ENCODE results near the gene GOLGA6L6.
"Not testable (repeated sequence)": the region's sequence is repeated elsewhere in the genome, so short reads cannot be mapped to it uniquely, and the experiment has no call there.

Gene GOLGA6L6

GRCh38 chr15:20501512-20502222 lies 39.9 kb downstream of the GOLGA6L6 start:
- not testable (repeated sequence) for H3K4me1 ChIP-seq (ENCODE audit: control insufficient read depth, low read depth, low read length); H3K79me2 ChIP-seq (ENCODE audit: control insufficient read depth, insufficient read depth, low read length); H4K5ac ChIP-seq (ENCODE audit: low read length); H3K27ac ChIP-seq (ENCODE audit: low read depth, low read length); H3K9ac ChIP-seq (ENCODE audit: low read length); H3K36me3 ChIP-seq (ENCODE audit: control insufficient read depth, insufficient read depth, low read length); H2BK5ac ChIP-seq (ENCODE audit: low read length); H3K79me1 ChIP-seq (ENCODE audit: low read length); H2AK5ac ChIP-seq (ENCODE audit: low read length); H2BK15ac ChIP-seq (replicated peaks; ENCODE audit: low read depth); H3K27me3 ChIP-seq (ENCODE audit: insufficient read depth, low read length, poor library complexity); H3K56ac ChIP-seq (ENCODE audit: low read length); H4K8ac ChIP-seq (ENCODE audit: low read depth, low read length); H3K4me3 ChIP-seq (ENCODE audit: low read length); H3K23ac ChIP-seq (ENCODE audit: low read length); DNase-seq; H3K4me2 ChIP-seq (ENCODE audit: low read length); H2BK120ac ChIP-seq (ENCODE audit: low read depth, low read length); H3K4ac ChIP-seq (ENCODE audit: low read depth, low read length); H3K18ac ChIP-seq (ENCODE audit: low read length)
- WGBS (ENCODE audit: extremely low coverage, insufficient coverage, low lambda C conversion rate), result no CpG with 5 or more reads among the region's 5 CpGs

GRCh38 chr15:20497781-20498180 lies 43.8 kb downstream of the GOLGA6L6 start:
- not testable (repeated sequence) for H3K4me1 ChIP-seq (ENCODE audit: control insufficient read depth, low read depth, low read length); H4K5ac ChIP-seq (ENCODE audit: low read length); H3K23ac ChIP-seq (ENCODE audit: low read length); H2BK5ac ChIP-seq (ENCODE audit: low read length); H3K79me2 ChIP-seq (ENCODE audit: control insufficient read depth, insufficient read depth, low read length); H3K18ac ChIP-seq (ENCODE audit: low read length); H3K4me2 ChIP-seq (ENCODE audit: low read length); DNase-seq; H3K27ac ChIP-seq (ENCODE audit: low read depth, low read length); H4K8ac ChIP-seq (ENCODE audit: low read depth, low read length); H2BK120ac ChIP-seq (ENCODE audit: low read depth, low read length); H3K27me3 ChIP-seq (ENCODE audit: insufficient read depth, low read length, poor library complexity); H3K4me3 ChIP-seq (ENCODE audit: low read length); H3K79me1 ChIP-seq (ENCODE audit: low read length); H3K4ac ChIP-seq (ENCODE audit: low read depth, low read length); H2BK15ac ChIP-seq (replicated peaks; ENCODE audit: low read depth); H2AK5ac ChIP-seq (ENCODE audit: low read length); H3K56ac ChIP-seq (ENCODE audit: low read length); H3K9ac ChIP-seq (ENCODE audit: low read length); H3K36me3 ChIP-seq (ENCODE audit: control insufficient read depth, insufficient read depth, low read length)
- WGBS (ENCODE audit: extremely low coverage, insufficient coverage, low lambda C conversion rate), result no CpG with 5 or more reads among the region's 9 CpGs

GRCh38 chr15:20493035-20493434 lies 48.6 kb downstream of the GOLGA6L6 start:
- not testable (repeated sequence) for H3K4me3 ChIP-seq (ENCODE audit: low read length); H2BK15ac ChIP-seq (replicated peaks; ENCODE audit: low read depth); H3K27ac ChIP-seq (ENCODE audit: low read depth, low read length); H2BK5ac ChIP-seq (ENCODE audit: low read length); H3K27me3 ChIP-seq (ENCODE audit: insufficient read depth, low read length, poor library complexity); H3K4me2 ChIP-seq (ENCODE audit: low read length); H3K79me1 ChIP-seq (ENCODE audit: low read length); H3K4me1 ChIP-seq (ENCODE audit: control insufficient read depth, low read depth, low read length); H3K9ac ChIP-seq (ENCODE audit: low read length); H3K23ac ChIP-seq (ENCODE audit: low read length); H4K5ac ChIP-seq (ENCODE audit: low read length); H3K79me2 ChIP-seq (ENCODE audit: control insufficient read depth, insufficient read depth, low read length); H3K36me3 ChIP-seq (ENCODE audit: control insufficient read depth, insufficient read depth, low read length); H2AK5ac ChIP-seq (ENCODE audit: low read length); H4K8ac ChIP-seq (ENCODE audit: low read depth, low read length); DNase-seq; H2BK120ac ChIP-seq (ENCODE audit: low read depth, low read length); H3K18ac ChIP-seq (ENCODE audit: low read length); H3K56ac ChIP-seq (ENCODE audit: low read length); H3K4ac ChIP-seq (ENCODE audit: low read depth, low read length)
- no CpG with 5 or more reads among the region's 5 CpGs for WGBS (ENCODE audit: extremely low coverage, insufficient coverage, low lambda C conversion rate)

GRCh38 chr15:20492598-20492997 lies 49.0 kb downstream of the GOLGA6L6 start:
- not testable (repeated sequence) for H2BK15ac ChIP-seq (replicated peaks; ENCODE audit: low read depth); H3K27me3 ChIP-seq (ENCODE audit: insufficient read depth, low read length, poor library complexity); H3K4me1 ChIP-seq (ENCODE audit: control insufficient read depth, low read depth, low read length); H3K56ac ChIP-seq (ENCODE audit: low read length); H3K79me1 ChIP-seq (ENCODE audit: low read length); H3K36me3 ChIP-seq (ENCODE audit: control insufficient read depth, insufficient read depth, low read length); H3K27ac ChIP-seq (ENCODE audit: low read depth, low read length); H2BK120ac ChIP-seq (ENCODE audit: low read depth, low read length); DNase-seq; H3K4ac ChIP-seq (ENCODE audit: low read depth, low read length); H3K18ac ChIP-seq (ENCODE audit: low read length); H4K5ac ChIP-seq (ENCODE audit: low read length); H4K8ac ChIP-seq (ENCODE audit: low read depth, low read length); H2AK5ac ChIP-seq (ENCODE audit: low read length); H2BK5ac ChIP-seq (ENCODE audit: low read length); H3K9ac ChIP-seq (ENCODE audit: low read length); H3K4me2 ChIP-seq (ENCODE audit: low read length); H3K4me3 ChIP-seq (ENCODE audit: low read length); H3K23ac ChIP-seq (ENCODE audit: low read length); H3K79me2 ChIP-seq (ENCODE audit: control insufficient read depth, insufficient read depth, low read length)
- no CpG with 5 or more reads among the region's 4 CpGs for WGBS (ENCODE audit: extremely low coverage, insufficient coverage, low lambda C conversion rate)

- H3K23ac ChIP-seq (ENCODE audit: low read length); H3K56ac ChIP-seq (ENCODE audit: low read length); H3K9ac ChIP-seq (ENCODE audit: low read length); DNase-seq; H3K27ac ChIP-seq (ENCODE audit: low read depth, low read length); H3K4me2 ChIP-seq (ENCODE audit: low read length); H2BK15ac ChIP-seq (replicated peaks; ENCODE audit: low read depth); H3K27me3 ChIP-seq (ENCODE audit: insufficient read depth, low read length, poor library complexity); H2BK120ac ChIP-seq (ENCODE audit: low read depth, low read length); H3K4me3 ChIP-seq (ENCODE audit: low read length); H2BK5ac ChIP-seq (ENCODE audit: low read length); H4K8ac ChIP-seq (ENCODE audit: low read depth, low read length); H2AK5ac ChIP-seq (ENCODE audit: low read length); H4K5ac ChIP-seq (ENCODE audit: low read length); H3K18ac ChIP-seq (ENCODE audit: low read length); H3K4ac ChIP-seq (ENCODE audit: low read depth, low read length); H3K79me1 ChIP-seq (ENCODE audit: low read length); H3K4me1 ChIP-seq (ENCODE audit: control insufficient read depth, low read depth, low read length); H3K79me2 ChIP-seq (ENCODE audit: control insufficient read depth, insufficient read depth, low read length); H3K36me3 ChIP-seq (ENCODE audit: control insufficient read depth, insufficient read depth, low read length): not testable (repeated sequence)
- WGBS (ENCODE audit: extremely low coverage, insufficient coverage, low lambda C conversion rate), result no CpG with 5 or more reads among the region's 4 CpGs
Measured at GRCh38 chr15:20489320-20489719, 52.3 kb downstream of the GOLGA6L6 start.
